ENCODE data around the gene CDKN1C. TPM values are rescaled to one million over a fixed set of nuclear protein-coding genes. Genes with fewer than 3 reads are reported as not detected.
A peak's percentile ranks its signal among the peaks of the same experiment; 100 is the strongest.

Gene CDKN1C
- total RNA-seq, 1 experiment from 2014 or later = 40.5 TPM

DNA sequence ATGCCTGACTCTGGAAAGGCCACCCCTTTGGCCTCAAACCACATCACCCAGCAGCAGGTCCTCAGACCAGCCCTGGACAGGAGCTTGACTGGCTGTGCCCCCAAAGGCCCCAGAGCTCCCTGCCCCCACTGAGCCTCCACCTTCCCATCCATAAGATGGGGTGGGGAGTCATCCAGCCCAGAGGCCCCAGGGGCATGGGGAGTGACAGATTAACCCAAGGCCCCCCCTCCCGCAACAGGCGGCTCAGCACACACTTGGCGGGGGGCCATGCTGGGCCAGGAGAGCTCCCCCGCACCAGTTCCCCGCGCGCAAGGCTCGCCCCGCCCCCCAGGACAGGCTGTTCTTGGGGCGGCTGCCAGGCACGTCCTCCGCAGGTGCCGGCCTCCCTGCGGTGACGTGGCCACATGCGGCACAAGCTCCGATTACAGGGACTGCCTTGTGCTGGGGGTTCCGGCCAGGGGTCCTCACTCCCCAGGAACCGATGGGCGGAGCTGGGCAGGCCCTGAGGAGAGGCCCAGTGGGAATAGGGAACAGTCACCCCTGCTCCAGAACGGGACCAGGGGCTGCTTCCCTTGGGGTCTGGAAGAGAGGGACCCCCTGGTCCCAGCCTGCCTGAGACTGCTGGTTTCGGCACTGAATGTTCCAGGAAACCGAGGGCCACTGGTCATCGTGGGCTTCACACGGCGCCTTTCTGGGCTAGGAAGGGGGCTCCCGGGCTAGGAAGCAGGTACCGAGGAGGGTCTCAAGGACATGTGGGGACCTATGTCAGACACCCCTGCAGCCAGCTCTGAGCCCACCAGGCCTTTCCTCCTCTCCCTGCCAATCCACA is 5.1 kb upstream of the CDKN1C start:
- no peak for DNase-seq (ENCODE audit: low spot score)

DNA sequence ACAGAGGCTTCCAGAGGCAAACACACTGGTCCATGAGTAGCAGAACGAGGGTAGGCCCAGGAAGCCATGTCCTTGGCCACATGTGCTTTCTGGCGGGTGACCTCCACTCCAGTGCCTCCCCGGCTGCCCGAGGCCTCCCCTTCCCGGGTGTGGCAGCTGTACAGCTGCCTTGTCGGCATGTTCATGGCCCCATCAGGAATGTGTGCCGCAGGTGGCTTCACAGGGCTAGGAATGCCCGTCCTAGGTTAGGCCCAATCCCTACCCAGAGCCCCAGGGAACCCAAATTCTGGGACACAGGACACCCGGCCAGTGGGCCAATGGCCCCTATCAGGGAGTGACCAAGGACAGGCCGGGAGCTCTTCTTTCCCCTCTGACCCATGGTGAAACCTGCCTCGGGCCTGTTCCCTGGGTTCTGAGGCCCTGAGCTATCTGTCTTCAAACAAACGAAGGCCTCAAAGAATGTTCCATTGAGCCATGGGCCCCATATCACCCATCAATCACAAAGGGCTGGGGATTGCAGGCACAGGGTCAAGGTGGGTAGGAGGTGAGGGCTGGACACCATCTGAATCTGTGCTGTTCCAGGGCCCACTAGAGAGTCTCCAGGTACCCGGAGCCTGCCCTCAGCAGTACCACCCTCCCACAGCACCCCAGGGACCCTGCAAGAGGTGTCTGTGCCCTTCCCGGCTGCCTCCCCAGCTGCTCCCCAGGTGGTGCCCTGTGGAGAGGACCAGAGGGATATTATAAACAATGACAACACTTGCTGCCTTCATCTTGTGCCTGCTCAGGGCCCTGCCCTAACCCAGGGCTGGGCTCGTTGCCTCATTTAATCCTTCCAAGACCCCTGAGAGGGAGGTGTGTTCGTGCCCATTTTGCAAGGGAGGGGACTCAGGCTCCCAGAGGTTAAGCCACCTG is 4.0 kb upstream of the CDKN1C start:
- no peak for DNase-seq (ENCODE audit: low spot score)

DNA sequence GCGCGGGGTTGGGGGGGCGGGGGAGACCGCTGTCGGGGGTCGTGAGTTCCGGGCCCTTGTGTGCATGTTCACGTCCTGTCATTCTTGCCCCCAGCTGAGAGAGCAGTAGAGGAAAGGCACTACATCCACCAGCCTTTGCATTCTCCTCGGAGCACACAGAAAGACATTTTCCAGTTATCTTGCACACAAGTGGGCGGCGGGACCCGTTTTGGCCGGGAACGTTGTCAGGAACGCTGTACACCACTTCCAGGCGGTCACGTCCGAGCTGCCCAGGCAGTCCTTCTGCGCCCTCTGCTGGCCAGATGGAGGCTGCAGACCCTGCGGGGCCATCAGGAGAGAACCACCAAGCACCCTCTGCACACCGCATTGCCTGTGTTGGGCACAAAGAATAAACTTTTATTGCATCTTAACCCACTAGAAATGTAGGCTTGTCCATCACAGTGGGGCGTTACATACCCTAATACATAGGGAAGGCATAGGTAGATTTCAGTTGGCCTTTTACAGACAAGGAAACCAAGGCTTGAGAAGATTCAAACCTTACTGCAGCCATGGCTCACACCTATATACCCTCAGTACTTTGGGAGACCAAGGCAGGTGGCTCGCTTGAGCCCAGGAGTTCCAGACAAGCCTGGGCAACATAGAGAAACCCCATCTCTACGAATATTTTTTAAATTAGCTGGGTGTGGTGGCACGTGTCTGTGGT is 2.8 kb upstream of the CDKN1C start:
- DNase-seq (ENCODE audit: low spot score) = peak; percentile 81

DNA sequence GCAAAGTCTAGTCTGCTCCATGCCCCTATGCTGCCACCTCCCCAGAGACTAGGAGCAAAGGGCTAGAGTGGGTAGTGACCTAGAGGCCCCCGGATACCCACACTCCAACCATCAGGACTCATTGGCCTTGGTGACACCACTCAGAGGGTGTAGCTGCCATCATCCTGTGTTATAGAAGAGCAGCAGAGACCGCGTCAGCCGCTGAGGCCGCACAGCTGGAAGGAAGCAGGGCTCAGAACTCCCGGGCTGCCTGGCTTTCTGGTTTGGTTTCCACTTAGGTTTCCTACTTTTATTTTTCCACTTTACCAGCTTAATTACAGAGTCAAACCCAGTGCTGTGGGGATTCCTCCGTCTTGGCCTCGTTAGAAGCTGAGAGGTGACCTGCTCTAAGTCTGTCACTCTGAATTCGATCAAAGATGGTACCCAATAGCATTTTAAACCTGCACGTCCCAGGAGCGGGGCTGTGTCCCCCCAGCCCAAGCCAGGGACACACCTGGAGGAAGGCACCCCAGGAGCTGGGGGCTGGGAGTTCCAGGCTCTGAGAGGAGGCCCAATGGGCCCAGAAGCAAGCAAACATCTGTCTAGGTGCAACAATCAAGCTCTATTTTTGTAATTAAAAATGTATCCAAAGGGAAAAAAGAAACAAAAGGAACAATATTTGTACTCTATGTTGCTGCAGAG is 2.1 kb upstream of the CDKN1C start:
- no peak for DNase-seq (ENCODE audit: low spot score)

DNA sequence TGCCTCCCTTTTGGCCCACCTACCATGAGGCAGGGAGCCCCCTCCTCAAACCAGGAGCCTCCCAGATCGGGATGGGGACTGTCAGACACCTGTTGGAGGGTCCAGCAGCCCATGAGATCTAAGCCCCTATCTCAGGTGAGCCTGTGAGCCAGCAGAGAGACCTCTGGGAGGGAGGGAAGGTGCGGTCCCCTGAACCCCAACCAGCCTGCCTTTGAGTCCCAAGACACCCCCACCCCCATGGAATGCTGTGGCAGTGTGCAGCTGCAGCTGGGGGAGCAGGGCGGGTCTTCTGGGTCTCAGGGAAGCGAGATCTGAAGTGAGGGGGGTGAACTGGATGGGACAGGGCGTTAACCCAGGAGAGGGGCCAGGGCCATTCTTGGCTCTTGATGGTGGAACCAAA is 1.4 kb upstream of the CDKN1C start:
- DNase-seq (ENCODE audit: low spot score) = no peak

DNA sequence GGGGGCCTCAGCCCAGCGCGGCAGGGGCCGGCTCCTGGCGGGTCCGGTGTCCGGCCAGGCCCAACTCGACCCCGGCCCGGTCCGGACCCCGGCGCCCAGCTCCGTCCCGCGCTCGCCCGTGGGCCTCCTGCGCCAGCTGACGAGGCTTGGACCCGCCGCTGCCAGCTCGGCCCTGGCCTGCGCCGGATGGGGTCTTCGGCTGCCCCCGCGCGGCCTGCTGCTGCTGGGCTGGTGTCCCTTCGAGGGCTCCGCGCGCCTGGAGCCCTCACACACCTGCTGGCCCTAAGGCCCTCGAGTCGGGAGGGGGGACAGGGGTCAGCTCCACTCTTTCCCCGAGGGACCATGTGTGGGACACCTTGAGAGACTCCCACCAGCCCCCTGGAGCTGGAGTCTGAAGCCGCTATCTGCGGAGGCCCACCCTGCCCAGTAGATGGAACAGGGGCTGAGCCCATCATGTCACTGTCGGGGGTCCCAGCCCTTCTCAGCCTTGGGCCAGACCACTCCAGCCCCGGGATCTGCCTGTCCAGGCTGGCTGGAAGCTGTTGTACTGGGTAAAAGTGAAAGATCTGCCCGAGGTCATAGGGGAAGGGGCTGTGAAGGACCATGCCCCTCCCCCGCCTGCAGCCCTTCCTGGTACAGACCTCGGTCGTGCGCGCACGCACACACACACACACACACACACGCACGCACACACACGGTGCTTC is 768 bp upstream of the CDKN1C start:
- no peak for DNase-seq (ENCODE audit: low spot score)

DNA sequence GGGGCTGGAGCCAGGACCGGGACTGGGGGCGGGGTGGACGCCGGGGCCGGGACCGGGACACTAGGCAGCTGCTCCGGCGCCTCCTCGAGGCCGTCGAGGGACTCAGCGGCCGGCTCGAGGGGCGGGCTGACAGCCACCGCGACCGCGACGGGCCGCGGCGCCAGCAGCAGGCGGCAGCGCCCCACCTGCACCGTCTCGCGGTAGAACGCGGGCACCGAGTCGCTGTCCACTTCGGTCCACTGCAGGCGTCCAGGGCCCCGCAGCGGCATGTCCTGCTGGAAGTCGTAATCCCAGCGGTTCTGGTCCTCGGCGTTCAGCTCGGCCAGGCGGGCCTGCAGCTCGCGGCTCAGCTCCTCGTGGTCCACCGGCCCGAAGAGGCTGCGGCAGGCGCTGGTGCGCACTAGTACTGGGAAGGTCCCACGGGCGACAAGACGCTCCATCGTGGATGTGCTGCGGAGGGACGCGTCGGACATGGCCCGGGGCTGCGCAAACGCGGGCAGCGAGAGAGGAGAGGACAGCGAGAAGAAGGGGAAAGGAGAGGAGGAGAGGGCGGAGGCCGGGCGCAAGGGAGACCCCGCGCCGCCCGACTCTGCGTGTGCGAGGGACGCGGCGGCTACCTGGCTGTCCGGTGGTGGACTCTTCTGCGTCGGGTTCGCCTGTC is 428 bp downstream of the CDKN1C start:
- DNase-seq (ENCODE audit: low spot score) = peak; percentile 56

DNA sequence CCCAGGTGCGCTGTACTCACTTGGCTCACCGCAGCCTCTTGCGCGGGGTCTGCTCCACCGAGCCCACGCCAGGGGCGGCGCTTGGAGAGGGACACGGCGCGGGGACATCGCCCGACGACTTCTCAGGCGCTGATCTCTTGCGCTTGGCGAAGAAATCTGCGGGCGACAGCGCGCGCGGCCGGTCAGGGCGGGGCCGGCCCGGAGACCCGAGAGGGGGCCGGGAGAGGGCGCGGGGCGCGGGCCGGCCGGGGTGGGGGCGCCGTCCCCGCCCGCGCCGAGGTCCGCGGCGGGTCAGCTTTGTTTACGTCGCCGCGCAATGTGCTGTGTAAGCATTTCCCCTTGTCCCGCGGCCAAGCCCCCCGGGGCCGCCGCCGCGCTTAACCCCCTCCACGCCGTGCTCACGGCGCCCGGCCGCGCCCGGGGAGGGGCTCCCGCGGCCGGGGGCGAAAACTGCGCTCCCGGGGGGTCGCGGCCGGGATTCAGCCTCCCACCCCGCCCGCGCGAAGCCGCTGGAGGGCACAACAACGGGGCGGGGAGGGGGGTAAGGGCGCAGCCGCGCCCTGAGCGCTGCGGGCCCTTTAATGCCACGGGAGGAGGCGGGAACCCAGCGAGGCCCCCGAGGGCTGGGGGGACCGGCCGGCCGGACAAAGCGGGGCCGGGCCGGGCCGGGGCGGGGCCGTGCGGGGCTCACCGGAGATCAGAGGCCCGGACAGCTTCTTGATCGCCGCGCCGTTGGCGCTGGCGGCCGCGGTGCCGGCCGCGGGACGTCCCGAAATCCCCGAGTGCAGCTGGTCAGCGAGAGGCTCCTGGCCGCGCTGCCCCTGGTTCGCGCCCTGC is 1.4 kb downstream of the CDKN1C start:
- peak; percentile 42 for DNase-seq (ENCODE audit: low spot score)

DNA sequence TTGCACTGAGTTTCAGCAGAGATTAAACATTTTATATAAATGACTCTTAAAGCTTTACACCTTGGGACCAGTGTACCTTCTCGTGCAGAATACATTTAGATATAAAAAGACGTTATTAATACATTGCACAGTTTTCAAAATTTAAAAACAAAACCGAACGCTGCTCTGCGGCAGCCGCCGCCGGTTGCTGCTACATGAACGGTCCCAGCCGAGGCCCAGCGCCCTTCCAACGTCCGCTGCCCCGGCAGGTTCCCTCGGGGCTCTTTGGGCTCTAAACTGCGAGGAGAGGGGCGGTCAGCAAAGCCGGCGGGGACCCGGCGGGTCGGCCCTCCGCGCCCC is 2.0 kb downstream of the CDKN1C start:
- no peak for DNase-seq (ENCODE audit: low spot score)

DNA sequence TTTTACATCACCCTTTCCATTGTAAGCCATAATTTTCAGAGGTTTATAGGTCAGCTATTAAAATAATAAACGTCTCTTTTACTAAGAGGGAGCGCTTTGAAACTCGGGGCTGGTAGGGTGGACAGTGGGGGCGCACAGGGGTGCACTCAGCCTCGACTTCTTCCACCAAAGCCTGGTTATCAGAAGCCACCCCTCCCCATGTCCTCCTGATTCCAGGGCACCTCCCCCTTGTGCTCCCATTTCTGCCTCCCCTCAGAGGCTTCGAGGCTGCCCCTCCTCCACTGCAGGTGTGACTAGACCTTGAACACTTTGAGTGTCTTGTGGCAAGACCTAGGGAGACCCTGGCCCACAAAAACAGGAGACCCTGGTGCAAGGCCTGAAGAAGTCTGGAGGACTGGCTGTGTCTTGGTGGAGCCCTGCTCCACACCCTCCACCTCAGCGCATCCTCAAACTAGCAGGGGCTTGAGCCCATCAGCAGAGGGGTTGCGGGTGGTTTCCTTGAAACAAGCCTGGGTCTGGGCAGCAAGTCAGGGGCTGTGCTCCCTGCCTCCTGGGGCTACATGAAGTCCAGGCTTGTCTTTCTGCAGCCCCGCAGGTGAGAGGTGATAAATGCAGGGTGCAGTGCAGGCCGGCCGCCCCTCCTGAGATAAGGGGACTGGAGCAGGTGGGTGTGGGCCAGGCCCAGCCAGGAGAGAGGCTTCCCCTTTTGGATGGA is 3.0 kb downstream of the CDKN1C start:
- DNase-seq (ENCODE audit: low spot score) = no peak

DNA sequence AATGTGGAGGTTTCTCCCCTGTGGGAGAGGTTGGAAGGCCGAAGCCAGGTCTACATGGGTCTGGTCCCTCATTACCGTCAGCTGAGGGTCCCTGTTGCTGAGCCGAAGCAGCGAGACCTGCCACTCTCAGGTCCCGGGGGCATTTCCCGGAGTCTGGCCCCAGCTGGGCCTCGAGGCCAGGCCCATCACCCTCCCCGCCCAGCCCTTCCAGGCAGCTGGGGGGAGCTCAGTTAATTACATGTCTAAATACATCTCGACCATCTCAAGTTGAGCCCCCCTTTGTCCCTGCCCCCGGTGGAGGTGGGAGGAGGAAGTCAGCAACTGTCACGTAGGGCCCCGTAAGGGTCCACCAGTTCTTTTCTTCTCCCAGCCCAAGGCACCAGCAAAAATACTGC is 3.6 kb downstream of the CDKN1C start:
- DNase-seq (ENCODE audit: low spot score) = no peak

DNA sequence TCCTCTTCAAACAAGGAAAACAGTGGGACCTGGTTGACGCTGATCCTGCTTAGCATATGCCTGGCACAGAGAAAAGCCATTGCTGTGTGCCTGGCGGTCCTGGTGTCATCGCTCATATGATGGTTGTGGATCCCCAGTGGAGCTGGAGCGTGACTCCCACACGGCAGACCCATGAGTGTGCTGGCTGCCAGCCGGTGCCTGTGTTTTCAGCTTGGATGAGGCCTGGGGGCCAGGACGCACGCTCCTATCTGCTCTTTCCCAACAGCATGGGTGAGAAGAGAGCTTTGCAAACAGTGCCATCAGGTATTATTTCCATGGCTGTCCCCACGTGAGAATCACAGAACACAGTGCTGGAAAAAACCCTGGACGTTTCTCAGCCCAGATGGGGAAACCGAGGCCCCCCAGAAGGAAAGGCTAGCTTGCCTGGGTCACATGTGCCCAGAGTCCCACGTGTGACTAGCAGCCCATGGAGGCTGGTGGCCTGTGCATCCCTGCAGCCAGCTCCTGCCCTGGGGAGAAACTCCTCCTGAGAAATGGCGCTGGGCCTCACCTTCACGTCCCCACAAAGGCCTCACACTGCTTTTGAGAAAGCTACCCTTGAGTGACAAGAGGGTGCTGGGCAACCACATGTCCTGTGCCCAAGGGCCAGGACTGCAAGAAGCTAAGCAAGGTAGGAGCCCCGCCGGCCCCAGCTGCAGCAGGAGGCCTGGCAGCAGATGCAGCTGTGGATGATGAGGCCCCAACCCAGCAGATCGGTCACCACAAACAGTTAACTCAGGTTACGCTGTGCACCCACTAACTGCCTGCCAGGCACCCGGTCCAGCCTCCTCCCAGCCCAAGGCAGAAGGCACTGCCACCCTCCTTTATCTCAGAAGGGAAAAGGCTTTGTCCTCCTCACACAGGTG is 4.2 kb downstream of the CDKN1C start:
- no peak for DNase-seq (ENCODE audit: low spot score)

DNA sequence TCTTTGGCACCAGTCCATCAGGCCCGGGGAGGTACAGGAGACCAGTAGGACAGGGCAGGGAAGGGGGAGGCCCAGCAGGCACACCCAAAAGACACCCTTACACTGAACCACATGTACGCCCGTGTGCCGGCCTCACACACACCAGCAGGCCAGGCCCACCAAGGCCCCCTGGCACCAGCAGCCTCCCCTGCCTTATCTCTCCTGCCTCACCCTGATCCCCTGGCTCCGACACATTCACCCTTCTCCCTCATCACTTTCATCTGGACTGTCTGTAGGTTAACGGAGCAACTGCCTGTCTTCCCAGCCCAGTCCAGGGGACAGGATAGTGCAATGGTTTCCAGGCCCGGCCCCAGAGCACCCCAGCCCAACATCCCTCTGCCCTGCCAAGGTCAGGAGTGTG is 4.9 kb downstream of the CDKN1C start:
- no peak for DNase-seq (ENCODE audit: low spot score)

DNA sequence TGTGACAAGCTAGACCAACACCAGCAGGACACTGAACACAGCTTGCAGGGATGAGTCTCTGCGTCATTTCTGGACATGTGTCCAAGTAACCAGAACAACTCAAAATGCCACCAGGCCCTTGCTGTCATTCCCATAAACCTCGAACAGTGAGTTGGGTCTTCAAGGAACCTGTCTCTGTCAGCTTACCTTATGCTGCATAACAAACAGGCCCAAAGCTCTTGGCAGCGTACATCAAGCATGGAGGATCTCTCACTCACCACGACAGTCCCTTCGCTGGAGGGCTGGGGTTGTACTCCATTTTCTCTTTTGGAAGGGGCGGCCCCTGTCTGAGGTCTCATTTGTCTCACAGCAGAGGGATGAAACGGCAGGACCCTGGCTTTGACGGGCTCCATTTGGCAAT is 6.8 kb downstream of the CDKN1C start:
- DNase-seq (ENCODE audit: low spot score) = no peak

DNA sequence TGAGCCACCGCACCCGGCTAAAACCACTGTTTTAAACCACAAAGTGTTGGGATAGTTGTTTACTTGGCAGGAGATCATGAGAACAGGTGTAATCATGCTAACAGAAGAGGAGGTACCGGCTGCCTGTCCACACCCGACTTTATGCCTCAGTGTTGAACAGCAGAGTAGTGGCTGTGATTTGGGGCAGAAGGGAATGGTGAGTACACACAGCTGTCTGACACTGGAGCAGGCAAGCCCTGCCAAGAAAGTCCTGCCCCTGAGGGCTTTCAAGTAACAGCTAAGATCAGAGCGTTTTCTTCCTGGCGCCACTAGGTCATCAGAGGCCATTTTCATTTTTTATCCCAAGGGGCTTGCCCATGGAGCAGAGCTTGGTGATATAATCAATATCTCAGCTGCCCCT is 8.1 kb downstream of the CDKN1C start:
- DNase-seq (ENCODE audit: low spot score) = no peak

DNA sequence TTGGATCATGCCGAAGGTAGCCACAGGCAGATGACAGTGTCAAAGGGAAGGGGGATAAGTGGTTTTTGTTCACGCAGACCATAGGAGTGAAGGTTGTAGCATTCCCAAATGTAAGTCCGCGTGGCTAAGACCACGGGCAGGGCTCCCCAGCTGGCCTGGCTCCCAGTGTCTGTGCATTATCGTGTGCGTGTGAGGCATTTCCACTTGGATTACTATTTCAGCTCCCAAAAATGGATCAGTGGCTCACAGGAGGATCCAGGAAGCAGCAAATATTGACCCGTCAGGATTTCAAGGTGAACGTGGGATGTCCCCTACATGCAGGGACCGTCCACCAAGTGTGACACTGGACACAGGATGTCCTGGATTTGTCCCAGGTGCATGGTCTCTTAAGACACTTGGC is 10.6 kb downstream of the CDKN1C start:
- no peak for DNase-seq (ENCODE audit: low spot score)

DNA sequence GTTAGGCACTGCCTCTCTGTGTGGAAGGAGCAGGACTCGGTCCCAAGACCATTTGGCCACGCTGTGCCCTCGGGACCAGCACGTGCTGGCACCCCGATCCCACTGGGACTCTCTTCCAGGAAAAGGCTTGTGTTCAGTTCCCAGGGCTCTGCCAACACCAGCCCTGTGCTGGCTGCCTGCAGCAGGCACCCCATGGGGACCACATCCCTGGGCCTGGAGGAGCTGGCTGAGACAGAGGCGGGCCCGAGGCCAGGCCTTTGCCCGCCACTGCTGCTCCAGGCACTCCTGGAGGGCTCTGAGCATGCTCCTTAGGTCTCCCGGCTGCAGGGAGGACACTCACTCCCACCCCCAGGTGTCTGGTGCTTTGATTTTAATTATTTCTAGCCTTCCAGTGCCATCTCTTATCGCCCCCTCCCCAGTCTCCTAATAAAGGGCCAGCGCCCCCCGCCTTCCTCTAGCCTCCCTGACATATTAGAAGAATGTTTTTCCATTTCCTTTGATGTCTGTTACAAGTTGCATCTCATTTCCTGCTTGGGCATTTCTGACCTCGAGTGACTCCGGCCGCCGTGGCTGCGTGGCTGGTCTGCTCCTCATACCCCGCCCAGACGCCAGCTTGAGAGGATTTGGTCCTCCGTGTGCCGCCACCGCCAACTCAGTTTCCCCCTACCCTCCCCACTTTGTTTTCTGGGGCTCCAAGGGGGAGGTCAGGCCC is 14.4 kb downstream of the CDKN1C start:
- peak; percentile 52 for DNase-seq (ENCODE audit: low spot score)
